Testis (tissue), 2 donors: Measurements from ENCODE around the gene ANKS1B.

ENCODE experiments used
- CTCF ChIP-seq, 3 experiments: fragments of 450-650 bp in 2 of 3; fragments of 200-600 bp in 1 of 3; sonication (generic) in 1 of 3; IDR thresholded peaks; one replicate each; pipeline ENCODE4 v1.5.1; 2016 to 2019; ENCODE audit warnings: antibody characterized with exemption in 3 of 3, mild to moderate bottlenecking in 2 of 3, moderate library complexity in 1 of 3
- POLR2A ChIP-seq: fragments of 450-650 bp; IDR thresholded peaks from one replicate; pipeline ENCODE4 v1.6.1; 2017; ENCODE audit warnings: antibody characterized with exemption, mild to moderate bottlenecking, moderate library complexity

- TF ChIP-seq CTCF (IDR thresholded peaks at IDR 0.05) (no peak), POLR2A (no peak)
Observed at GRCh38 chr12:99063182-99063581, 921.6 kb downstream of the ANKS1B start.
